Measurements from ENCODE around the gene PATL1. TPM values are rescaled to one million over a fixed set of nuclear protein-coding genes. Genes with fewer than 3 reads are reported as not detected.

Gene PATL1
- total and polyA plus RNA-seq, 4 donors, result 12.8 to 29.3 (median 26.0) TPM

DNA sequence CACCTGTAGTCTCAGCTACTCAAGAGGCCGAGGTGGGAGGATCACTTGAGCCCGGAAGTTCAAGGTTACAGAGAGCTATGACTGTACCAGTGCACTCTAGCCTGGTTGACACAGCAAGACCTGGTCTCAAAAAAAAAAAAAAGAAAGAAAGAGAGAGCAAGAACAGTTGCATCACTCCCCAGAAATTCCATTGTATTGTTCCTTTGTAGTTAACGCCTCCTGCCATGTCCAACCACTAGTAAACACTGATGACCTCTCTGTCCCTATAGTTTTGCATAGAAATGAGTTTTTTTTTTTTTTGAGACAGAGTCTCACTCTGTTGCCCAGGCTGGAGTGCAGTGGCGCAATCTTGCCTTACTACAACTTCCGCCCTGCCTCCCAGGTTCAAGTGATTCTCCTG is 10.8 kb downstream of the PATL1 start:
- Histone ChIP-seq H3K4me3 (no peak overlapping the region), H3K9me3 (ENCODE audit: control insufficient read depth in 4 of 4, insufficient read depth in 3 of 4, low read length in 3 of 4) (no peaks in the 10 kb centered on the region), H3K9ac (ENCODE audit: insufficient read depth in 1 of 2, low read length in 2 of 2) (no peak overlapping the region), H3K27ac (ENCODE audit: low read depth in 1 of 2, low read length in 1 of 2) (no peak overlapping the region), H3K36me3 (ENCODE audit: control insufficient read depth in 4 of 4, insufficient read depth in 4 of 4, low read length in 4 of 4) (peaks cover 29 to 52% (median 37%) of the 10 kb centered on the region in 4 donors), H3K27me3 (ENCODE audit: control insufficient read depth in 3 of 3, insufficient read depth in 3 of 3, low read length in 2 of 3) (no peaks in the 10 kb centered on the region), H3K4me1 (ENCODE audit: control insufficient read depth in 5 of 5, insufficient read depth in 5 of 5, low read length in 5 of 5) (no peaks in the 10 kb centered on the region)
- DNase-seq (no peak), ATAC-seq (ENCODE audit: insufficient read depth, low FRiP score) (no peak)
- no peak for TF ChIP-seq CTCF (IDR thresholded peaks at IDR 0.05; ENCODE audit: control extremely low read depth, extremely low read depth)
- 99% methylated on average over 5 of the region's 5 CpGs for WGBS, 2 donors

DNA sequence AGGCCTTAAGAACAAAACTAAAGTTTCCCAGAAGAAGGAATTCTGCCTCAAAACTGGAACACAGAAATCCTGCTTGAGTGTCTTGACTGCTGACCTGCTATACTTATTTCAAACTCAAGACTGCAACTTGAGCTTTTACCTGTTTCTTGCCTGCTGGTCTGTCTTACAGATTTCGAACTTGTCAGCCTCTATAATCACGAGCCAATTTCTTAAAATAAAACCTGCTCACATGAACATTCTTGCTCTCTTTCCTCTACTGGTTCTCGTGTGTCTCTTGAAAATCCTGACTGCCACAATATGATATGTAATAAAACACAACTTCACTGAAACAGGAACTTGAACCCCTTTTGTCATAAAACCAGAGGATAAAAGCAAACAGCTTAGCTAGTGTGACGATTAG is 13.9 kb downstream of the PATL1 start:
- no peak overlapping the region for H3K4me3 ChIP-seq
- no peaks in the 10 kb centered on the region for H3K4me1 ChIP-seq (ENCODE audit: control insufficient read depth in 5 of 5, insufficient read depth in 5 of 5, low read length in 5 of 5)
- no peak overlapping the region for H3K9ac ChIP-seq (ENCODE audit: insufficient read depth in 1 of 2, low read length in 2 of 2)
- H3K36me3 ChIP-seq (ENCODE audit: control insufficient read depth in 4 of 4, insufficient read depth in 4 of 4, low read length in 4 of 4), result peaks cover 33 to 66% (median 46%) of the 10 kb centered on the region in 4 donors
- H3K27ac ChIP-seq (ENCODE audit: low read depth in 1 of 2, low read length in 1 of 2), result no peak overlapping the region
- DNase-seq, result no peak
- no peaks in the 10 kb centered on the region for H3K27me3 ChIP-seq (ENCODE audit: control insufficient read depth in 3 of 3, insufficient read depth in 3 of 3, low read length in 2 of 3)
- H3K9me3 ChIP-seq (ENCODE audit: control insufficient read depth in 4 of 4, insufficient read depth in 3 of 4, low read length in 3 of 4), result no peaks in the 10 kb centered on the region
- TF ChIP-seq CTCF (IDR thresholded peaks at IDR 0.05; ENCODE audit: control extremely low read depth, extremely low read depth), result no peak
- 93 to 95% methylated on average over 4 of the region's 4 CpGs for WGBS, 2 donors
- ATAC-seq (ENCODE audit: insufficient read depth, low FRiP score), result no peak

DNA sequence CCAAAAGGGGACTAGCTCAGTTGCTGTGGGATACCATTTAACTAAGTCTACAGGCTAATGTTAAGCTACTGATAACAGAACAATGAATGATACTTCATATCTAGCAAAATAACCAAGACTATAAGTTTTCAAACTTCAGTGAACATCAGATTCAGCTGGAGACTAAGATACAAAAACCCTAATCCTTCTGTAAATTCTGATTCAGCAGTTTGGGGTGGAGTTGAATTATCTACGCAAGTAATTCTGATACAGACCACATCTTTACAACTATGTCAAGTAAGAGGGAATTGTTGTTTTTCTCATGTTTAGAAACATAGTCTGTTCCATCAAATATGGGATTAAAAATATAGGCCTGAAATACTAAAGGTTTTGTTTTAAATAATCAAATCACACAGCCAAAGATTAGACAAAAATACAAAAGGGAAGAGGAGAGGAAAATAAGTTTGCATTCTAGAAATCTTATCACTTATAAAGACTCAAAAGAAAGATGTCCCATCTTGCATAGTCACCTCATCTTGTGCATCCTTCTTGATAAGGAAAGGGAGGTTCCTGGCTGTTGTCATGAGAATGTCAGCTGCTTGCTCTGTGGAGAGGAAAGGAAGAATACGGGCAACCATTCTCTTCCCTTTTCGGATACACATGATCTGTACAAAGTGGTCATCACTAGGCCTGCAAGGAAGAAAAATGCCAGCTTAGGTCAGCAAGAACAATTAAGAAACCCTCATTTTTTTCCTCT is 21.4 kb downstream of the PATL1 start:
- H3K4me1 ChIP-seq (ENCODE audit: control insufficient read depth in 5 of 5, insufficient read depth in 5 of 5, low read length in 5 of 5), result no peaks in the 10 kb centered on the region
- TF ChIP-seq CTCF (IDR thresholded peaks at IDR 0.05; ENCODE audit: control extremely low read depth, extremely low read depth), result no peak
- no peaks in the 10 kb centered on the region for H3K9me3 ChIP-seq (ENCODE audit: control insufficient read depth in 4 of 4, insufficient read depth in 3 of 4, low read length in 3 of 4)
- no peak overlapping the region for H3K9ac ChIP-seq (ENCODE audit: insufficient read depth in 1 of 2, low read length in 2 of 2)
- no peak overlapping the region for H3K27ac ChIP-seq (ENCODE audit: low read depth in 1 of 2, low read length in 1 of 2)
- no peak overlapping the region for H3K4me3 ChIP-seq
- no peaks in the 10 kb centered on the region for H3K27me3 ChIP-seq (ENCODE audit: control insufficient read depth in 3 of 3, insufficient read depth in 3 of 3, low read length in 2 of 3)
- peaks cover 31 to 61% (median 42%) of the 10 kb centered on the region in 4 donors for H3K36me3 ChIP-seq (ENCODE audit: control insufficient read depth in 4 of 4, insufficient read depth in 4 of 4, low read length in 4 of 4)
- DNase-seq, result no peak
- no peak for ATAC-seq (ENCODE audit: insufficient read depth, low FRiP score)
- WGBS, 2 donors, result 83 to 87% methylated on average over 3 of the region's 3 CpGs

- WGBS, 2 donors, result 90 to 94% methylated on average over 3 of the region's 3 CpGs
- no peak overlapping the region for H3K4me3 ChIP-seq
- no peak for TF ChIP-seq CTCF (IDR thresholded peaks at IDR 0.05; ENCODE audit: control extremely low read depth, extremely low read depth)
- no peak overlapping the region for H3K27ac ChIP-seq (ENCODE audit: low read depth in 1 of 2, low read length in 1 of 2)
- DNase-seq (no peak), ATAC-seq (ENCODE audit: insufficient read depth, low FRiP score) (no peak)
- no peak overlapping the region for H3K9ac ChIP-seq (ENCODE audit: insufficient read depth in 1 of 2, low read length in 2 of 2)
- H3K36me3 ChIP-seq (ENCODE audit: control insufficient read depth in 4 of 4, insufficient read depth in 4 of 4, low read length in 4 of 4), result peaks cover 37 to 53% (median 42%) of the 10 kb centered on the region in 4 donors
- H3K9me3 ChIP-seq (ENCODE audit: control insufficient read depth in 4 of 4, insufficient read depth in 3 of 4, low read length in 3 of 4), result no peaks in the 10 kb centered on the region
- no peaks in the 10 kb centered on the region for H3K4me1 ChIP-seq (ENCODE audit: control insufficient read depth in 5 of 5, insufficient read depth in 5 of 5, low read length in 5 of 5)
- no peaks in the 10 kb centered on the region for H3K27me3 ChIP-seq (ENCODE audit: control insufficient read depth in 3 of 3, insufficient read depth in 3 of 3, low read length in 2 of 3)
Observed at GRCh38 chr11:59644528-59644927, 24.3 kb downstream of the PATL1 start.
